GM18520 (cell line): ENCODE results near the gene SLC22A23.

Experiments used
- ATAC-seq: cut with Tn5 transposase; IDR thresholded peaks from one replicate; pipeline ENCODE4 v1.9.1; 2021; ENCODE audit not compliant: unreplicated experiment

The SLC22A23 gene

DNA sequence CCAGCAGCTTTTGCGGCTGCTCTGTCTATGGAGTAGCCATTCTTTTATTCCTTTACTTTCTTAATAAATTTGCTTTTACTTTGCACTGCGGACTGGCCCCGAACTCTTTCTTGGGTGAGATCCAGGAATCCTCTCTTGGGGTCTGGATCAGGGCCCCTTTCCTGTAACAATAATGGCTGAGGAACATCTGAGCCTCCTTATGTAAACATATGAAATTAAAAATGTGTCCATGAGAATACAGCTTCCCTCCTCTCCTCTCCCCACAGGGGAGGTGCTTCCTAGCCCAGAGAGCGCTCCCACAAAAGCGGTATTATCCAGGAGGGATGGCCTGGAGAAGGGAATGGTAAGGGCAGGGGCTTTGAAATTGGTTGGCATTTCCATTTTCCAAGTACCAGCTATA is 117.0 kb downstream of the SLC22A23 start:
- no peak for ATAC-seq

- no peak for ATAC-seq
Observed at GRCh38 chr6:3337521-3338350, 119.1 kb downstream of the SLC22A23 start.

DNA sequence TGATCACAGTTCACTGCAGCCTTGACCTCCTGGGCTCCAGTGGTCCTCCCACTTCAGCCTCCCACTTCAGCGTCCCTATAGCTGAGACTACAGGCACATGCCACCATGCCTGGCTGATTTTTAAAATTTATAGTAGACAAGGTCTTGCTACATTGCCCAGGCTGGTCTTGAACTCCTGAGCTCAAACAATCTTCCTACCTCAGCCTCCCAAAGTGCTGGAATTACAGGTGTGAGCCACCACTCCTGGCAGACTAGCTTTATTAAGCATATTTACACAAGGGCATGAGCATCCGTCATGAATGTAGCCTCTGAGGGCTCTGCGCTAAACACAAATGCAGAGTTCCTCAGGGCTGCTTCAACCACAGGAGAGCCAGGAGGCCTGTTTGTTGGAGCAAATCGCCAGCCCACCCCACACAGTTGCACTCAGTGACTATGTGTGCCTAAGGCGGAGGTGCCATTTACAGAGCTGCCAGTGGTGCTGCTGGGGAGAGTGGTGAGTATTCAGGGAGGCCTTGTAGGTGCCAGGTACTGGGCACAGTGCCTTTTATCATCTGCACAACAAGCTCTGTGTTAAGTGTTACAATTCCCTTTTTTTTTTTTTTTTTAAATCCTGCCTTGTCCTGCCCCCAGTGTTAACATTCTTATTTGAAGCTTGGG is 119.9 kb downstream of the SLC22A23 start:
- no peak for ATAC-seq

GRCh38 chr6:3336066-3336786 is 120.6 kb downstream of the SLC22A23 start:
- no peak for ATAC-seq

GRCh38 chr6:3335169-3335568 is 121.7 kb downstream of the SLC22A23 start:
- ATAC-seq, result no peak

DNA sequence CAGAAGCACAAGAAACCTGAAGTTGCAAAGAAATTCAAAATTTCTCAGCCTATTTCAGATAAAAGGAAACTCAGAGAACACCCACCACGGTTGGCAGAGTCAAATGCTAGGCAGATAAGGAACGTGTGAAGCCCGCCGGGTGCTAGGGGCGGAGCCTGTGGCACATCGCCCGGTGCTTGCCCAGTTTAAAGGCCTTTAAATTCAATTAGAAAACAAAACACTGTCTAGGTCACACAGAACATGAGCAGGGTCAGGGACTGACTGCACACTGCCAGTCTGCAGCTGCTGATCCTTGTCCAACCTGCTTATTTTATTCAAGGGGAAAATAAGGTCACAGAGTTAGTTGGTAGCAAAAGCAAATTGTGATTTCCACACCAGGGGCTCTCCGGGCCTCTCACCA is 122.3 kb downstream of the SLC22A23 start:
- ATAC-seq, result no peak

- peak; percentile 51 for ATAC-seq
Observed at GRCh38 chr6:3333263-3333662, 123.6 kb downstream of the SLC22A23 start.

- no peak for ATAC-seq
Observed at GRCh38 chr6:3331971-3332370, 124.9 kb downstream of the SLC22A23 start.

GRCh38 chr6:3331494-3331893 is 125.4 kb downstream of the SLC22A23 start:
- no peak for ATAC-seq

DNA sequence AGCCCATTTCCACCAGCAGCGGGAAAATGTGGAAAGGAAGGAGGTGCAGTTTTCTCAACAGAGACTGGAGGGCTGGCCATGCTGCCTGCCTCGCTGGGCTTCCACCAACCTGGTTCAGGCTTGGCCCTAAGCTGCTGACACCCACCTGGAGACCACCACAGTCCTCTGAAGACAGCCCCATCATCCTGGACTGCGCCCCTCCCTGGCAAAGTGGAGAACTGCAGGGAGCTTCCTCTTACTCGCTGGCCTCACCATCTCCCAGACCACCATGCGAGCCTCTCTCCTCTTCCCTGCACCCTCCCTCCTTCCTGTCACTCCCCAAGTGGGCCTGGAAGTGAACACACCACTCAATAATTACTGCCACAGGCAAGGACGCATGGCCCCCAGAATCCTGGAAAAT is 126.7 kb downstream of the SLC22A23 start:
- ATAC-seq, result no peak

DNA sequence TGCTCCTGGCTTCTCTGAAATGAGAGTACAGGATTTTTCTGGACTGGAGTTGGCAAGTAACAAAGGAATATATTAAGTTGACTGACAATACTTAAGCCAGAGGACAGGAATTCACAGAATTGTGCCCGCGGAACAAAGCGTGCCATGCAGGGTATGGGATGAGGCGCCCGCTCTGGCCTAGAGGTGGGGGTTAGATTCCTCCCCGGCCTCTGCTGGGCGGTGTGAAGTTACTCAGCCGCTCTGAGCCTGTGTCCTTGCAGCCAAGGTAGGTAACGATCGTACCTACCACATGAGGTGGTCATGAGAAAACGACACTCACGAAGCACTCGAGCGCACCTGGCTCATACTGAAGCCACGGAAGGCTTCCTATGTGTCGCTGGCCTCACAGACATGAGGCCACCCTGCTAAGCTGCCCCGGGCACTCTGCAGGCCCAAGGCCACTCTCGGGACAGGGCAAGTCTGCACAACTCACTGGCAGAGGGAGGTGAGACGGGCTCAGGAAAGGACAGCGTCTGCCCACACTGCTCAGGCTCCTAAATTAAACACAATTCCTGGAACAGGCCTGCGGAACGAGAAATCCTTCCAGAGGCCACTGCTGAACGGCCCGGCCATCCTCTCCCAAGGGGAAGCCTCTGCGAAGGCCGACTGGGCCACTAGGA is 127.3 kb downstream of the SLC22A23 start:
- ATAC-seq, result no peak

GRCh38 chr6:3328796-3329195 is 128.1 kb downstream of the SLC22A23 start:
- ATAC-seq, result no peak

- ATAC-seq, result no peak
Observed at GRCh38 chr6:3328145-3328544, 128.7 kb downstream of the SLC22A23 start.

DNA sequence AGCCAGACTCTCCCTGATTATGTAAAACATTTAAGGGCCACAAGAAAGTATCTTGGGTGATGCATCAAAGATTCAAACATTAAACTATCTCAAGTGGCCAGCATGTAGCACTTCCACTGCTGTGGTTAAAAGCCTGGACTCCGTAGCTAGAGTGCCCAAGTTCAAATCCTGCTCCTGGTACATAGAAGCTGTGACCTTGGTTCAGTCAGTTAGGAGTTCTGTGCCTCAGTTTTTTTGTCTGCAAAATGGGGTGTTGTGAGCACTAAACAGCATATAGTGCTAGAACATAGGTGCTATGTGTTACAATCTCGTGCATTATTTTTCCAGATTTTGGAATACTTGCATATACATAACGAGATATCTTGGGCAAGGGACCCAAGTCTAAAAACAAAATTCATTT is 129.4 kb downstream of the SLC22A23 start:
- ATAC-seq, result no peak

DNA sequence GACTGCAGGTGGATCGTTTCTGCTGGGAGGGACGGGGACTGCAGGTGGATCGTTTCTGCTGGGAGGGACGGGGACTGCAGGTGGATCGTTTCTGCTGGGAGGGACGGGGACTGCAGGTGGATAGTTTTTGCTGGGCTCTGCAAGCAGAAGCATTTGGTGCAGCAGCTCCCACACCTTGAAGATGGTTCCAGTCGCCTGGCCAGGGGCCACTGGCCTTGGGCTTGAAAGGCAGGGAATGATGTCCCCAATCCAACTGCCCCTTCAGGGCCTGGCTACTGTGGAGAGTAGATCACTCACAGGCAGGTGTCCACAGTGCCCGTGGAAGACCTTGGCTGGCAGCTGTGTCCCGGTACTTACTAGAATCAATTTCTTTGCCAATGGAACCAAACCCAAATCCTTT is 129.9 kb downstream of the SLC22A23 start:
- ATAC-seq, result no peak

DNA sequence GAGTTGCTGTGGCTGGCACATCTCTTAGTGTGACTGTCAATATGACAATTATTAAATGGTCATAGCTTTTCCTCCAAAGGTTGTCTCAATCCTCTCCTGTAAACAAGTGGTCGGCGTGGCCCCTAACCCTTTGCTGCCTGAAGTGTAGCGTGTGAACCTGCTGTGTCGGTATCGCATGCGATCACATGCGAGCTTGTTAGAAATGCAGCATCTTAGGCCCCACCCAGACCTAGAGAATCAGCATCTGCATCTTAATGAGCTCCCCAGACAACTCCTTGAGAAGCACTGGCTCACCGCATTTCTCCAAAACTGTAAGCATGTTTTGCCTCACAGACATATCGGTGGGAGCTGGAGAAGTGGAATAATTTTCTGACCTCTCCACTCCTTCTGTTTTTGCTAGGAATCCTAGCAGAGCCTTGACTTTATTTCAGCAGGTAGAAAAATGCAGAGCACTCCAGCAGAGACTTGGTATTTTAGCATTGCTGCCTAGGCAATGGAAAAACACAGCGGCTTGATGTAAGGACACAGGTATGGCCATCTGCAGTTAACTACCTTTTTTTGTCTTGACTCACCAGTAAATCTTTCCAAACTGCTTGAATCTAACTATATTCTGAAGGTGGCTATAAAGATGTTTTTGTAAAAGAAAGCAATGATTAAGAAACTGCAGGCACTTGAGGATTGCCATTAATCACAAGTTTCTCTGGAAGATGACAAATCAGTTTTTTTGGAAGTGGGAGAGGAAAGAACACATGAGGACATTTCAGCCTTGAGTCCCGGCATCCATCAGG is 130.5 kb downstream of the SLC22A23 start:
- ATAC-seq, result no peak

GRCh38 chr6:3325210-3325609 is 131.6 kb downstream of the SLC22A23 start:
- no peak for ATAC-seq

DNA sequence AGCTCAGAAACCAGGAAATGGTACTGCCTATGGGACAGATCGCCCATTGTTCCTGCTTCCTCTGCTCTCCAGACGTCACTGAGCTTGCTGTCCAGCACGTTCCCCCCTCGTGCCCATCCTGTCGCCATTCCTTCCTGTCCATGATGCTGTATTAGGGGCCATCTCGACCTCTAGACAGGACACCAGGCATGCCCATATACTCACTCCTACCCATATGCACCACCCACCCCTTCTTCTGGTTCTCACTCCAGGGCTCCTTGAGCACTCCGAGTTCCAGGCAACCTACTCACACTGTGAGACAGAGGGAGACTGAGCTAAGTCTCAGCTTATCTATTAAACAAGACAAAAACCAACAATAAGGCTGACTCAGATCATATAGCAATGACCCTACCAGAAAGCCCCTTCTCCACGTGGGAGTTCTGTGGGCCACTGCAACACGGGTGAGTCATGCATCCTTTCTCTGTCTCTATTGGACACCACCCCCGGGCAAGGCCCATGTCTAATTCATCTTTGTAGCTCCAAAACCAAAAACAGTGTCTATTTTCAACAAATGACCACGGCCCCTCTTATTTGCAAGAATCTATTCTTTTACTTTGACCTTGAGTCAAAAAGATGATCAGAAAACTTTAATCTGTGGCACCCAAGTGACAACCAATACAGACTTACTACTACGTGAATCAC is 132.4 kb downstream of the SLC22A23 start:
- ATAC-seq, result peak; percentile 81

DNA sequence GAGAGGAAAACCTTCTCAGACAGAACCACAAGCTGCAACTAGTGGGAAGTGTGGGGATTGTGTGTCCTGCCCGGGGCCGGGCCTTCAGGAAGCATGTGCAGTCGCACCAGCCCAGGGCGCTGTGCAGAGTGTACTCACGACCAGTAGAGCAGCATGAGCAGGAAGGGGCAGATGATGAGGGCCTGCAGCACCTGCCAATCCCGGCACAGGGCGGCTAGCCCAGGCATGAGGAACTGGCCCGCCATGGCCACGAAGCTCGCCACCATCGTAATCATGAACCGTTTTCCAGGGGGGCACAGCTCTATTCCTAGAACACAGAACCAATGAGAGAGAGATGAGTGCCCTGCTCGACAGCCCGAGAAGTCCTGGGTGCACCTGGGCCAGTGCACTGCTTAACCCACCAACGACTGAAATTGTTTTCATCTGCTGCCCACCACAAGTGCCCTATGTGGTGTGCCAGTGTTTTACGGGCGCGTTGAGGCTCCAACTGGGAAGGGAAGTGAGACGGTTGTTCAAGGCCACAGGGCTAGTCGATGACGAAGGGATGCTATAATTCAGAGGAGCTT is 133.1 kb downstream of the SLC22A23 start:
- ATAC-seq, result no peak

DNA sequence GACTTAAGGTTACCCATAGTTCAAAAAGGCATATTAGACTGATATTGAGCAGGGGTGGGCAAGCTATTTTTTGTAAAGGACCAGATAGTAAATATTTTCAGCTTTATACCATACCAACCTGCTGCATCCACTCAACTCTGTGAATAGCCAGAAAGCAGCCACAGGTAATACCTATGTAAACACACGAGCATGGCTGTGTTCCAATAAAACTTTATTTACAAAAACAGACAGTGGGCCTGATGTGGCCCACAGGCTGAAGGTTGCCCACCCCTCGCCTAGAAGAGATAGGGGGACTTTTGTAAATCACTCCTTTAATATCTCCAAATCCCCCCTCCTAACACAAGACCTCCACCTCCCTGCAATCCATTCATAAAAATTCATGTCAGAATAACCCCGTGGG is 133.7 kb downstream of the SLC22A23 start:
- ATAC-seq, result no peak
